Measurements from ENCODE around the gene ZNF124.

DNA sequence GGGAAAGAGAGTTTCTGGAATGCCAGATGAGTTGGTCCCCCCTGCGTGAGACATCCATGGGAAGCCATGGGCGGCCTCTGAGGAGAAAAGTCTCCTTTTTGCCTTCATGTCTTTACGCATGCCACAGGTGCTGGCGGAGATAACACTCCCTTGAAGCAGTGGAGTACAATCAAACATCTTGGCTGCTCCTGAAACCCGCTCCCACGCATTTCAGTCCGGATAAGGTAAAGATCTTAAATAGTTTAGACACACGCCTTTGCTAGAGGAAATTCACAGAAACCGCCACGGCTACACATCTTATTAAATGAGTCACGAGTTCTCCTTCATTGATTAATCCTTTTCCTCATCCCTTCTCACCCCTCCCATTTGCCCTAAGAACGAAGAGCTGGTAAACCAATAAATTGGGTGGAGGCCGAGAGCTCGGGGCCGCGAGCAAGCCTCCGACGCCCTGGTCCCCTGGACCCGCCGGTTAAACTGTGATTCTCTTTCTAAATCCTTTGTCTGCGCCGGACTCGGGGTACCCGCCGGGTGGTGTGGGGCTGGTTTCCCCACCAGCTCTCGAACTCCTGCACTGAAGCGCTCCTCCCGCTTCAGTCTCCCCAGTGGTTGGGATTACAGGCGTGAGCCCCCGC lies 61.1 kb downstream of the ZNF124 start:
- no peak for TF ChIP-seq EZH2 (IDR thresholded peaks at IDR 0.05; ENCODE audit: borderline replicate concordance, low read length)
- TF ChIP-seq, protein P1, sequence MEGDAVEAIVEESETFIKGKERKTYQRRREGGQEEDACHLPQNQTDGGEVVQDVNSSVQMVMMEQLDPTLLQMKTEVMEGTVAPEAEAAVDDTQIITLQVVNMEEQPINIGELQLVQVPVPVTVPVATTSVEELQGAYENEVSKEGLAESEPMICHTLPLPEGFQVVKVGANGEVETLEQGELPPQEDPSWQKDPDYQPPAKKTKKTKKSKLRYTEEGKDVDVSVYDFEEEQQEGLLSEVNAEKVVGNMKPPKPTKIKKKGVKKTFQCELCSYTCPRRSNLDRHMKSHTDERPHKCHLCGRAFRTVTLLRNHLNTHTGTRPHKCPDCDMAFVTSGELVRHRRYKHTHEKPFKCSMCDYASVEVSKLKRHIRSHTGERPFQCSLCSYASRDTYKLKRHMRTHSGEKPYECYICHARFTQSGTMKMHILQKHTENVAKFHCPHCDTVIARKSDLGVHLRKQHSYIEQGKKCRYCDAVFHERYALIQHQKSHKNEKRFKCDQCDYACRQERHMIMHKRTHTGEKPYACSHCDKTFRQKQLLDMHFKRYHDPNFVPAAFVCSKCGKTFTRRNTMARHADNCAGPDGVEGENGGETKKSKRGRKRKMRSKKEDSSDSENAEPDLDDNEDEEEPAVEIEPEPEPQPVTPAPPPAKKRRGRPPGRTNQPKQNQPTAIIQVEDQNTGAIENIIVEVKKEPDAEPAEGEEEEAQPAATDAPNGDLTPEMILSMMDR (conservative IDR thresholded peaks at IDR 0.05 in 1 of 2, IDR thresholded peaks at IDR 0.05 in 1 of 2; ENCODE audit: extremely low read depth in 1 of 2, insufficient read depth in 1 of 2, low read depth in 1 of 2, low read length in 2 of 2): no peak
